Measurements from ENCODE around the gene TMEM145. TPM values are rescaled to one million over a fixed set of nuclear protein-coding genes. Genes with fewer than 3 reads are reported as not detected.

Gene TMEM145
- total RNA-seq, 1 experiment from 2014 or later = 1.2 TPM

DNA sequence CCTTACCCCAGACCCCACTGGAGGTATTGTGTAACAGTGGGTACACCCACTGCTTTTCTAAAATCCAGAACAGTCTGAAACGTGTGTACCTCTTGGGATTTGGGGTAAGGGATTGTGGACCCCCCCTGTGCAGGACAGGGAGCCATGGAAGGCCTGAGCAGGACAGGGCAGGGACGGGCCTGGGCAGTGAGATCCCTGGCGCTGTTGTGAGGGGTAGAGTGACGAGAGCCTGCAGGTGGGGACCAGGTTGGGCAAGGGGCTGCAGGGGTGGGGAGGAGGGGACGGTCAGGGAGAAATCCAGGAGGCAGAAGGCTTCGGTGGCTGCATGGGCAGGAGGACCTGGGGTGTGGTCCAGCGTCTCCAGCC, 48.4 kb downstream of the TMEM145 start:
- DNase-seq (ENCODE audit: low read depth) = no peak

DNA sequence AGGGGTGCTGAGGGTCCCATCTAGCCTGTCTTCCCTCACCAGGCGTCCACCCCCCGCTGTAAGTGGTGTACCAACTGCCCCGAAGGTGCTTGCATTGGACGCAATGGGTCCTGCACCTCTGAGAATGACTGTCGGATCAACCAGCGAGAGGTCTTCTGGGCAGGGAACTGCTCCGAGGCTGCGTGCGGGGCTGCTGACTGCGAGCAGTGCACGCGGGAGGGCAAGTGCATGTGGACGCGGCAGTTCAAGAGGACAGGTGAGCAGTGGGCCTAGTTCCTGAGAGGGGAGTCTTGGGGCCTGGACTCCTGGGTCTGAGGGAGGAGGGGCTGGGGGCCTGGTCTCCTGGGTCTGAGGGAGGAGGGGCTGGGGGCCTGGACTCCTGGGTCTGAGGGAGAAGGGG, 49.2 kb downstream of the TMEM145 start:
- no peak for DNase-seq (ENCODE audit: low read depth)

GRCh38 chr19:42362891-42363440, 49.9 kb downstream of the TMEM145 start:
- no peak for DNase-seq (ENCODE audit: low read depth)

DNA sequence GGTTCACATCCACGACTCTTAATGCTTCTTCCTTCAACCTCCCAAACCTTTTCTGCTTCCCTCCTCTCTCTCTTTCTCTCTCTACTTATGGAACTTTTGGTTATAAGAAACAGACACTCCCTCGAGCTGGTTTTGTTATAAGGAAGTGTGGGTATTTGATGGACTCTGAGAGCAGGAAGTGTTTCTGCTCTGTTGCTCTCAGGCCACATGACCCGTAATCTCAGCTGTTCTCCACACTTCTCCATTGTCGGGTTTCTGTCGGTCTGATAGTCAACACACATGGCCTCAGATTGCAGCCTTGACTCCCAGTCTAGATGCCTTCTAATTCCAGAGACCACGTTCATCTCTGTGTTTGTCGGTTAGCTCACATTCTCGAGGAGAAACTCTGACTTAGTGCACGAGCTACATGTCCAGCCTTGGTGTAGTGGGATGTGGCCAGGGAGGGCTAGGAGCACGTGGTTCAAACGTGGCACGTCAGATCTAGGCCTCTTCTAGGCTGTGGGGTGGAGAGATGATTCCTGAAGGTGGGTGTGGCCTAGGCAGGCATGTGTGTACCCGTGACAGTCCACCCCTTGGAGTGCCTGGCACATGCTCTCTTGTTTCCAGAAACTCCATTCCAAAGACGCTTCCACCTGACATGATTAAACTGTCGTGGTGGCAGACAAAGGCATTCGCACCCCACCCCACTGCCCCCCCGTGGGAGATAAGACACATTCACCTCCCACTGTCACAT, 50.7 kb downstream of the TMEM145 start:
- no peak for DNase-seq (ENCODE audit: low read depth)

DNA sequence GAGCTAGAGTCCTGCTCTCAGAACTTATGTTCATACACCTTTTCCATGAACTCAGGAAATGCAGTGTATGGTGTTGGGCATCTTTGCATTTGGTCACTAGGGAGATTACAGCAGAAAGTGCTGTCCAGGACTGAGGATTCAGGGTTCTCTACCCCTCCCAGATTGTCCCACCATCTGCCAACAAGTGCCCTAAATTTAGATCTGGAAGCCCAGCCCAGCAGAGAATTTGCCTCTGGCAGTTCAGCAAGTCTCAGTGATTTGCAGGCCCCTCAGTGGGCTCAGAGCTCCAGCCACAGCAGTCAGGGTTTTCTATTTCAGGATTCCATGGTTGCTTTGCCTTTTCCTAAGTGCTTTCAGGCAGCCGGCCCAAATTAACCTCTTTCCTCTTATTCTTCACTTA, 53.6 kb downstream of the TMEM145 start:
- peak; percentile 22 for DNase-seq (ENCODE audit: low read depth)

GRCh38 chr19:42367929-42368328, 54.8 kb downstream of the TMEM145 start:
- DNase-seq (ENCODE audit: low read depth) = no peak

- no peak for DNase-seq (ENCODE audit: low read depth)
These were observed 55.3 kb downstream of the TMEM145 start for GRCh38 chr19:42368360-42368759.

GRCh38 chr19:42368765-42369164, 55.7 kb downstream of the TMEM145 start:
- no peak for DNase-seq (ENCODE audit: low read depth)

GRCh38 chr19:42369433-42370067, 56.4 kb downstream of the TMEM145 start:
- DNase-seq (ENCODE audit: low read depth) = no peak

- no peak for DNase-seq (ENCODE audit: low read depth)
These were observed 57.0 kb downstream of the TMEM145 start for GRCh38 chr19:42370068-42370520.

DNA sequence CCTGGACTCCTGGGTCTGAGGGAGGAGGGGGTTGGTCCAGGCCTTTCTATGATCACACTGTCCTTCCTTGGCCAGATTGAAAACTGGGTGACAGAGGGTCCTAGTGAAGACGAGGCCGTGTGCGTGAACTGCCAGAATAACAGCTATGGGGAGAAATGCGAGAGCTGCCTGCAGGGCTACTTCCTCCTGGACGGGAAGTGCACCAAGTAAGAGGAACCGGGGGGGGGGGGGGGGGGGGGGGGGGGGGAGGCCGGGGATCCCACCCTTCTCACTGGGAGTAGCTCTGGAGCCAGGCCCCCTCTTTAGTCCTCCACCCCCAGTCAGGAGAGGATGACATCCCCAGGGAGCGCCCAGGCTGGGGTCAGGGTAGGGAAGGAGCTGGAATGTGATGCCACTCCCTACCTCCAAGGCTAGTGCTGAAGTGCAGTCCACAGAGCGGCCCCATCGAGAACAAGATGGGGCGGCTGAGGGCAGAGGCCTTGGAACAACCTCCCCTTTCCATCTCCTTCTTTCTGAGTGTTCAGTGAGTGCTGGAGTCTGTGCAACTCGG, 57.6 kb downstream of the TMEM145 start:
- DNase-seq (ENCODE audit: low read depth) = no peak

Other genes with a start within 250 kb of the TMEM145 start
- not detected in 2 replicates for gene GRIK5, start 243.1 kb upstream of the TMEM145 start, total RNA-seq (2014; rRNA removed; shearing (Covaris generic))
- gene ZNF574, start 237.1 kb upstream of the TMEM145 start, total RNA-seq (2014; rRNA removed; shearing (Covaris generic)) = 18.1 and 20.6 TPM in 2 replicates
- gene POU2F2, start 180.9 kb upstream of the TMEM145 start, total RNA-seq (2014; rRNA removed; shearing (Covaris generic)) = 2.0 and 2.4 TPM in 2 replicates
- 13.8 and 14.4 TPM in 2 replicates for gene DEDD2, start 95.6 kb upstream of the TMEM145 start, total RNA-seq (2014; rRNA removed; shearing (Covaris generic))
- gene ZNF526, start 93.0 kb upstream of the TMEM145 start, total RNA-seq (2014; rRNA removed; shearing (Covaris generic)) = 7.2 and 7.3 TPM in 2 replicates
- 26.7 and 30.2 TPM in 2 replicates for gene GSK3A, start 70.7 kb upstream of the TMEM145 start, total RNA-seq (2014; rRNA removed; shearing (Covaris generic))
- 31.6 and 40.1 TPM in 2 replicates for gene ERF, start 58.2 kb upstream of the TMEM145 start, total RNA-seq (2014; rRNA removed; shearing (Covaris generic))
- 12.9 and 14.6 TPM in 2 replicates for gene CIC, start 44.1 kb upstream of the TMEM145 start, total RNA-seq (2014; rRNA removed; shearing (Covaris generic))
- 1.8 and 2.9 TPM in 2 replicates for gene PRR19, start 11.2 kb upstream of the TMEM145 start, total RNA-seq (2014; rRNA removed; shearing (Covaris generic))
- 108 and 147 TPM in 2 replicates for gene PAFAH1B3, start 10.7 kb upstream of the TMEM145 start, total RNA-seq (2014; rRNA removed; shearing (Covaris generic))
- gene MEGF8, start 12.3 kb downstream of the TMEM145 start, total RNA-seq (2014; rRNA removed; shearing (Covaris generic)) = 9.4 and 12.9 TPM in 2 replicates
- gene CNFN, start 77.0 kb downstream of the TMEM145 start, total RNA-seq (2014; rRNA removed; shearing (Covaris generic)) = 1.1 TPM in 1 of 2 replicates, not detected in the other
- gene LIPE, start 114.1 kb downstream of the TMEM145 start, total RNA-seq (2014; rRNA removed; shearing (Covaris generic)) = 10.1 and 13.2 TPM in 2 replicates
- gene CXCL17, start 129.6 kb downstream of the TMEM145 start, total RNA-seq (2014; rRNA removed; shearing (Covaris generic)) = not detected in 2 replicates
- 0.12 and 0.20 TPM in 2 replicates for gene CEACAM1, start 215.2 kb downstream of the TMEM145 start, total RNA-seq (2014; rRNA removed; shearing (Covaris generic))